ENCODE data around the gene DDX20.

DDX20 gene

GRCh38 chr1:111805251-111805650, 49.5 kb downstream of the DDX20 start:
- Mint-ChIP-seq H3K27ac (no peak overlapping the region), H3K4me1 (ENCODE audit: low read depth) (no peaks in the 10 kb centered on the region), H3K9me3 (ENCODE audit: low read depth) (no peaks in the 10 kb centered on the region), H3K4me3 (no peak overlapping the region), H3K36me3 (no peaks in the 10 kb centered on the region), H3K27me3 (no peaks in the 10 kb centered on the region)

- H3K36me3 Mint-ChIP-seq, result no peaks in the 10 kb centered on the region
- H3K27me3 Mint-ChIP-seq, result no peaks in the 10 kb centered on the region
- no peak overlapping the region for H3K27ac Mint-ChIP-seq
- no peaks in the 10 kb centered on the region for H3K9me3 Mint-ChIP-seq (ENCODE audit: low read depth)
- H3K4me1 Mint-ChIP-seq (ENCODE audit: low read depth), result no peaks in the 10 kb centered on the region
- H3K4me3 Mint-ChIP-seq, result no peak overlapping the region
Observed at GRCh38 chr1:111811891-111812290, 56.2 kb downstream of the DDX20 start.

GRCh38 chr1:111812306-111812705, 56.6 kb downstream of the DDX20 start:
- H3K9me3 Mint-ChIP-seq (ENCODE audit: low read depth), result no peaks in the 10 kb centered on the region
- H3K4me1 Mint-ChIP-seq (ENCODE audit: low read depth), result no peaks in the 10 kb centered on the region
- H3K27ac Mint-ChIP-seq, result no peak overlapping the region
- H3K36me3 Mint-ChIP-seq, result no peaks in the 10 kb centered on the region
- no peaks in the 10 kb centered on the region for H3K27me3 Mint-ChIP-seq
- H3K4me3 Mint-ChIP-seq, result no peak overlapping the region

GRCh38 chr1:111813440-111814304, 58.0 kb downstream of the DDX20 start:
- H3K4me1 Mint-ChIP-seq (ENCODE audit: low read depth), result no peaks in the 10 kb centered on the region
- no peaks in the 10 kb centered on the region for H3K27me3 Mint-ChIP-seq
- H3K27ac Mint-ChIP-seq, result no peak overlapping the region
- H3K9me3 Mint-ChIP-seq (ENCODE audit: low read depth), result no peaks in the 10 kb centered on the region
- H3K4me3 Mint-ChIP-seq, result no peak overlapping the region
- no peaks in the 10 kb centered on the region for H3K36me3 Mint-ChIP-seq

GRCh38 chr1:111814305-111814628, 58.6 kb downstream of the DDX20 start:
- Mint-ChIP-seq H3K36me3 (no peaks in the 10 kb centered on the region), H3K4me3 (no peak overlapping the region), H3K9me3 (ENCODE audit: low read depth) (no peaks in the 10 kb centered on the region), H3K27me3 (no peaks in the 10 kb centered on the region), H3K4me1 (ENCODE audit: low read depth) (no peaks in the 10 kb centered on the region), H3K27ac (no peak overlapping the region)

- H3K4me3 Mint-ChIP-seq, result no peak overlapping the region
- H3K9me3 Mint-ChIP-seq (ENCODE audit: low read depth), result no peaks in the 10 kb centered on the region
- no peak overlapping the region for H3K27ac Mint-ChIP-seq
- H3K4me1 Mint-ChIP-seq (ENCODE audit: low read depth), result no peaks in the 10 kb centered on the region
- no peaks in the 10 kb centered on the region for H3K27me3 Mint-ChIP-seq
- H3K36me3 Mint-ChIP-seq, result no peaks in the 10 kb centered on the region
Observed at GRCh38 chr1:111814642-111815041, 58.9 kb downstream of the DDX20 start.

Measured in activated naive CD8-positive, alpha-beta T cell (primary cell).